GM12864 (cell line): ENCODE results near the gene KCNQ5.

ENCODE experiments used
- DNase-seq: peaks from one replicate; pipeline ENCODE4 v3.0.0-alpha.2; 2011; ENCODE audit warnings: low read depth
- H3K4me3 ChIP-seq: 2 replicates; pipeline ENCODE4 v1.5.1; 2011; ENCODE audit warnings: mild to moderate bottlenecking, low read depth, low read length, control low read depth
- TF ChIP-seq, protein P1 (sequence below): IDR thresholded peaks from 2 replicates; pipeline ENCODE4 v1.5.1; 2011; ENCODE audit warnings: low read depth, mild to moderate bottlenecking, moderate library complexity, low read length, control low read depth, inconsistent platforms; ENCODE audit errors: missing control alignments

KCNQ5 gene

DNA sequence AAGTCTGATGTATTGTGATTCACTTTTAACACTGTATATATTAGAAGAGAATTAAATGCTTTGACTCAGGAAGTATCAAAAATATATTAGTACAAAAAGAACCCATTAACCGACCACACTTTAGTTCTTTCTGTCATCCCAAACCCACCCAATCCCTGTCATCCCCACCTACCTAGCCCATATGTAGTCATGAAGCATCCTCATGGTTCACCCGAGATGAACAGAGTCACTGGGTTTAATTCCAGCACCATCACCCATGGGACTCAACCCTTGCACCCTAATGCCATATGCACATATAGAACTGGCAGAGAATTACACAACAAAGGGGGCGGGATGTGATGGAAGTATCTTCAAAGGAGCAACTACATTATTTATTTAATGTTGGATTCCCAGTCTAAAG lies 462.0 kb downstream of the KCNQ5 start:
- no peak overlapping the region for H3K4me3 ChIP-seq
- DNase-seq: no peak
- TF ChIP-seq, protein P1, sequence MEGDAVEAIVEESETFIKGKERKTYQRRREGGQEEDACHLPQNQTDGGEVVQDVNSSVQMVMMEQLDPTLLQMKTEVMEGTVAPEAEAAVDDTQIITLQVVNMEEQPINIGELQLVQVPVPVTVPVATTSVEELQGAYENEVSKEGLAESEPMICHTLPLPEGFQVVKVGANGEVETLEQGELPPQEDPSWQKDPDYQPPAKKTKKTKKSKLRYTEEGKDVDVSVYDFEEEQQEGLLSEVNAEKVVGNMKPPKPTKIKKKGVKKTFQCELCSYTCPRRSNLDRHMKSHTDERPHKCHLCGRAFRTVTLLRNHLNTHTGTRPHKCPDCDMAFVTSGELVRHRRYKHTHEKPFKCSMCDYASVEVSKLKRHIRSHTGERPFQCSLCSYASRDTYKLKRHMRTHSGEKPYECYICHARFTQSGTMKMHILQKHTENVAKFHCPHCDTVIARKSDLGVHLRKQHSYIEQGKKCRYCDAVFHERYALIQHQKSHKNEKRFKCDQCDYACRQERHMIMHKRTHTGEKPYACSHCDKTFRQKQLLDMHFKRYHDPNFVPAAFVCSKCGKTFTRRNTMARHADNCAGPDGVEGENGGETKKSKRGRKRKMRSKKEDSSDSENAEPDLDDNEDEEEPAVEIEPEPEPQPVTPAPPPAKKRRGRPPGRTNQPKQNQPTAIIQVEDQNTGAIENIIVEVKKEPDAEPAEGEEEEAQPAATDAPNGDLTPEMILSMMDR: no peak

DNA sequence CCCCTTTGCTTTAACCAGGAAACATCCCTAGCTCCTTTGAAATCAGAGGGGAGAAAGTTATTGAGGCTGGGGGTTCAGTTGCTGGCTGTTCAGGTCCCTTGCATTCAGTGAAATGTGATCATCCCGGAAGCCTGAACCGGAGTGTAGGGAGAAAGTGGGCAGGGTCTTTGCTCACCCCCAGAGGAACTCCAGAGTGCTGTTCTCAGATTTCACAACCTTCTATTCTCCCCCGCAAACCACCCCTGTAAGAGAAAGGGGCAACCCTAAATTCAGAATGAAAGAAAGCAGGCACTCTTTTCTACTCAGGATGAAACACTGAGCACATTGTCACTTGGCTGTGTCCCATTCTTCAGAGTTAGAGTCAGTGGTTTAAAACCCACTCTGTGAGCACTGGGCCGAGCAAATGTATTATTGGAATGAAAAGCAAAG lies 463.6 kb downstream of the KCNQ5 start:
- TF ChIP-seq, protein P1: no peak
- no peak for DNase-seq
- no peak overlapping the region for H3K4me3 ChIP-seq

DNA sequence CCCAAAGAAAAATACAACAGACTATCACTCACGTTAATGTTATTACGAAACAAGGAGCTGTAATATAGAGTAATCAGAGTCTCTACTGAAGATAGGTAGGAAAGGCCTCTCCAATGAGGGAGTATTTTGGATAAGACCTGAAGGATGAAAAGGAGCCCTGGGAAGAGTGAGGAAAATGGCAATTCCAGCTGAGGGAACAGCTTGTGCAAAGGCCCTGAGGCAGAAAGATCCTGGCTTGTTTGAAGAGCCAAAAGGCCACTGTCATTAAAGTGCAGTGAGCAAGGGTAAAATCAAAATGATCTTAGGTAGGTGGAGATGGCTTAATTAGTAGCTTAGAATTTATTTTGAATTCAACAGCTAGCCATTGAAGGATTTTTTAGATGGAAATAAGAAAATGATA lies 464.9 kb downstream of the KCNQ5 start:
- DNase-seq: no peak
- H3K4me3 ChIP-seq: no peak overlapping the region
- TF ChIP-seq, protein P1: no peak

DNA sequence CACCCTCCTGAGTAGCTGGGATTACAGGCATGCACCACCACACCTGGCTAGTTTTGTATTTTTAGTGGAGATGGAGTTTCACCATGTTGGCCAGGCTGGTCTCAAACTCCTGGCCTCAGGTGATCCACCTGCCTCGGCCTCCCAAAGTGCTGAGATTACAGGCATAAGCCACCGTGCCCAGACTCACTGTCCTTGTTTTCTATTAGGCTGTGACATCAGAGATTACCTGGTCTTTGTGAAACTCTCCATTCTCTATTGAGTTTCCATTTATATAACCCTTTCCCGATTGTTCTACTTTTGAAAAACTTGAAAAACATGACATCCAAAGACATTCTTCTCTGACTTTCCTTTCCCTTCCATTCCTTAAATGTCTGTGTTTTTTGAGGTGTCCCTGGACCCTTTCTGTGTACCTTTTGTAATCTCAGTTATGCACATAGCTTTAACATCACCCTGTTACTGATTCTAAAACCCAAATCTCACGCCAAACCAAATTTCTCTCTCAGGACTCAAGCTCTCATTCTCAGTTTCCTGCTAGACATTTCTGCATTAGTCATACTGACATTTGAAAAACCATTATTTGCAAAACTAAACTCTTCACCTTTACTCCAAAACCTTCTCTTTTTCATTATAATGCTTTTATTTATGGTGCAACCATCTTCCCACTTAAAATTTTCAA lies 466.4 kb downstream of the KCNQ5 start:
- TF ChIP-seq, protein P1: no peak
- peak; percentile 18 for DNase-seq

DNA sequence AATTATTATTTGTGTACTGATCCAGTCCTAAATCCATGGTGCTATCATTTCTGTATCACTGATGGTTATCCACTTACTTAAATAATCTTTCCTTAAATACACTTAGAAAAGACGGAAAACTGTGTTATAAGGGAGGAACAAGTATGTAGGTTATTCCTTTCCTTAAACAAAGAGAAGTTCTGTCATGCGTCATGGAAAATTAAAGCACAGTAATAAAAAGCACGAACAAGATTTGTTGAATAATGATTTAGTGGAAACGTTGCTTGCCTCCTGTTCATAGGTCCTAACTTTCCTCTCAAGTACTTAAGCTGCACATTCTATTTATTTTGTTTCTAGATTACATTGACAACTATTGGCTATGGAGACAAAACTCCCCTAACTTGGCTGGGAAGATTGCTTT lies 483.1 kb downstream of the KCNQ5 start:
- H3K4me3 ChIP-seq: no peak overlapping the region
- no peak for DNase-seq
- TF ChIP-seq, protein P1: no peak

More for the DNA sequence above, 466.4 kb downstream of the KCNQ5 start:
- no peak overlapping the region for H3K4me3 ChIP-seq

DNA sequence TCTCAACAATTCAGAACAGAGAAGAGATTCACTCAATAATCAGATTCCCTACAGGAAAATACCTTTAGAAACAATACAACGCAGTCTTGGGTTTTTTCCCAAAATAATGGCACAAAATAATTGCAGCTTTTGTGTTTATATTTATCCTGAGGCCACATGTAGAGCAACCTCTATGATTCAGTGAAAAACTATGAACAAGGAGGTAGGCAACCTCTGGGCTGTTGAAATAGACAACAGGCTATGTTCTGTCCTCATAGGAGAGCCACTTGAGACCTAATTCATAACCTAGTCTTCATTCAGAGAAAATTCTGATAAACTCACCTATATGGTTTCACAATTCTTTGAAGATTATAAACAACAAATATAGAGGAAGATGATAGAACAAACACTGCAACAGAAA lies 485.2 kb downstream of the KCNQ5 start:
- H3K4me3 ChIP-seq: no peak overlapping the region
- DNase-seq: no peak
- TF ChIP-seq, protein P1: no peak

DNA sequence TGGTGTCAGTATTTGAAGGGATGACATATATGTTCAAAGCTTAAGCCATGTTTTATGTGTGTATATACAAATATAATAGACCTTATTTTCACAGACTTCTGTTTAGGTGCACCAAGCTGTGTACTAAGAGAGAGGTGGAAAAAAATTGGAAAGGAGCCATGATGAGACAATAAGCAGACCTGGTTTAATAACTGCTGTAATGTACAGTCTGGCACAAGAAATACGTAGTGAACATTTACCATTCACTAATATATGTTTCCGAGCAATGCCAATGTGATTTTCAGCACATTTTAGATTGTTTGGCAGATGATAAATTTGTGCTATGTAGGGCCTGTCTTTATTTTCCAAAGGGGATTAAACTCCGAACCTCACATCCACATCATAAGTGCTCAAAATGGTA lies 487.1 kb downstream of the KCNQ5 start:
- H3K4me3 ChIP-seq: no peak overlapping the region
- no peak for DNase-seq
- TF ChIP-seq, protein P1: no peak
